ENCODE data around the gene APOB.

The APOB gene

DNA sequence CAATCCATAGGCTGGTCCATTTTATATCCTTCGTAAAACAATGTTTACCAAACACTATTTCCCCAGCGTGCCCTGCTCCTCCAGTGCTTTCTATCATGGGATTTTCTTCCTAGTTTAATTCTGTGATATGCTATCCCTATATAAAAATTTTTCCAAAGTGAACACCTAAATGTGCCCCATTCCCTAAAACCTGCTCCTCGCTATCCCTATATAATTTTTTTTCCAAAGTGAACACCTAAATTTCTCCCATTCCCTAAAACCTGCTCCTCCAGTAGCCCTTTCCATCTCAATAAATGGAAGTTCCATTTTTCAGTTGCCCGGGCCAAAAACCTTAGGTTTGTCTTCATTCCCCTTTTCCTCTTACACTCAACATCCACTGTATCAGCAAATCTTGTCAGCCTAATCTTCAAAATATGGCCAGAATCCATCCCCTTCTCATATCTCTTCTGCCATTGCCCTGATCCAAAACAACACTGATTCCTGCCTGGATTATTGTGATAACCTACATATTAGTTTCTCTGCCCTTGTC is 26.1 kb downstream of the APOB start:
- DNase-seq (ENCODE audit: low read depth, low spot score), result no peak

DNA sequence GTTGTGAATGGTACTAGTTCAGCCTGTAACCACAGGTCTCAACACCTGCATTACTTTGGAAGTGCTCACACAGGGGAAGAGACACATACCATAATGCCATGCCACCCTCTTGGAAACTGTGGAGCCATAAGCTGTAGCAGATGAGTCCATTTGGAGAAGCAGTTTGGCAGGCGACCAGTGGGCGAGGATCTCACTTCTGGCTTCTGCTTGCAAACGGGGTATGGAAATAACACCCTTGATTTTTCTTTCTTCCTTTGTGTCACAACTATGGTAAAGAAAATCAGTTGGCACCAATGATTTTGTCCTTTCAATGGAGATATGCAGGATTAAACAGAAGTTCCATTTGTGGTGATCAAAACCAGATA is 28.6 kb downstream of the APOB start:
- no peak for DNase-seq (ENCODE audit: low read depth, low spot score)

DNA sequence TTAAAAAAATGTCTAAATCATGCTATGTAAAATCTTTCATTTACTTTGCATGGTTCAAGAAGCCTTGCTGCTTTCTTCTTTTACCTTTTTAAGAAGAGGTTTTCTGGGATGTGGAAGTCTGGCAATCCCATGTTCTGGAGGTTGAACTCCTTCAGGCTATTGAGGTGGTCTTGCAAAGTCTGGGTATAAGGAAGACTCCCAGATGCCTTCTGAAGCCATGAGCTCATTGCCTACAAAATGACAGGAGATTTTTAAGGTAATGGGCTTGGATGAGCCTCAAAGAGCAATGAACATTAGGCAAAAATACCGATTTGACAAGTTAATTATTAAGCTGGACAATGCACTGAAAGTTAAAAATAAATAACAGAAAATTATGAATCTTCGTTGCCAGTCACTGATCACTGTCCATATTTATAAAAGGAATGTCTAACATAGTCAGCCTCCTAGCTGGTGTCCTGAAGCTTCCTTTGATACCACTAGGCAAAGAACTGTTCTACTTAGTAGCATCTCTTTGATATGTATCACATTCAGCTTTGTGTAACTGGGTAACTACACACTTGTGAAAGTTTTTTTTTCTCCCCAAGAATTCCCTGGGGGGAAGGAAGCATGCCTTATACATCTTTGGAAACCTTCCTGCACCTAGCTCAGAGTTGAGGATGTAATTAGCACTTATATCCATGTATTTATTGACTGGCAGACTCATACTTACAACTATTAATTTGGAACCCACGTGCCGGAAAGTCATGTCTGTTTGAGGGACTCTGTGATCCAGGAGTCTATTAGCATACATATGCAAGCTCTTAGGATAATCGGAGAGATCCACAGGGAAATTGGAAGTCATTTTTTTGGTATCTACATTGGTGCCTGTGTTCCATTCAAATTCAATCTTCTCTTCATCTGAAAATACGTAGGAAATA is 29.3 kb downstream of the APOB start:
- DNase-seq (ENCODE audit: low read depth, low spot score), result no peak

DNA sequence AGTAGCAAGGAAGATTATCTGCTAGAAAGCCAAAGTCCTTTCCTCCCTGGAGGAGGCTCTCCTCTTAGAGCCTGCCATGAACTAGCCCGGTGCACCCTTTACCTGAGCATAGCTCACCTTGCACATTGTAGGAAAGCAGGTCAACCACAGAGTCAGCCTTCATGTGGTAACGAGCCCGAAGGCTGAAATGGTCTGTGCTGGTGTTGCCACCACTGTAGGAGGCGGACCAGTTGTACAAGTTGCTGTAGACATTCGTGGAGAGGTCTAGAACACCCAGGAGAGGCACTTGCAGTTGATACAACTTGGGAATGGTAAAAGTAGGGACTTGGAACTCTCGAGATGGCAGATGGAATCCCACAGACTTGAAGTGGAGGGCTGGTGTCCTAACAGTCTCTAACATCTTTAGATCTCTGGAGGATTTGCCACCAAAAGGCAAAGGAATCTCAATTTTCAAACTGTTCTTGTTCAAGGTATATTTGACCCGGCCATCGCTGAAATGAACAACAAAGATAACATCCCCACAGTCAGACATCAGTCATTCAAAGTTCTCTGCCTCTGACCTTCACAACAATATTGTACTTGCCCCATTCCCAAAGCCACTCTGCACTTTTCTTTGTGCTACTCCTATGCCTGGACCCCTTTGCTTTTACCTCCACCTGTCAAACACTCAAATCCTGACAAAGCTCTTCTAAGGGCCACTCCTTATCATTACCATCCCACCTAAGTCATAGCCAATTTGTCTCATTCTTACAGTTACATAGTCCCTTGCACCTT is 30.6 kb downstream of the APOB start:
- no peak for DNase-seq (ENCODE audit: low read depth, low spot score)

DNA sequence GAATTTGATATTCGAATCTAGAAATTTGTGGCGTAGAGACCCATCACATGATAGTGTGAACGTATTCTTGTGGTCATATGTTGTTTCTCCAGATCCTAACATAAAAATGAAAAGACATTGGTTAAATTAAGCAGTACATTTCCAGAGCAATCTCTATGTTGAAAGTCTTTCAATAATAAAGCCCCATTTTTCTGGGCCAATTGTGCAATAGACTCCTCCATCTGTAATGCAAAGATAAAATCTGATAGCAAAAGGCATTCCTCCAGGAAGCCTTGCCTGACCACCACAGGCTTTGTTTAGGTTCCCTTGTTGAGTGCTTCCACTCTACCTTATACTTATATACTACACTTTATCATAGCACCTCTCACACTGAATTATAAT is 31.3 kb downstream of the APOB start:
- no peak for DNase-seq (ENCODE audit: low read depth, low spot score)

DNA sequence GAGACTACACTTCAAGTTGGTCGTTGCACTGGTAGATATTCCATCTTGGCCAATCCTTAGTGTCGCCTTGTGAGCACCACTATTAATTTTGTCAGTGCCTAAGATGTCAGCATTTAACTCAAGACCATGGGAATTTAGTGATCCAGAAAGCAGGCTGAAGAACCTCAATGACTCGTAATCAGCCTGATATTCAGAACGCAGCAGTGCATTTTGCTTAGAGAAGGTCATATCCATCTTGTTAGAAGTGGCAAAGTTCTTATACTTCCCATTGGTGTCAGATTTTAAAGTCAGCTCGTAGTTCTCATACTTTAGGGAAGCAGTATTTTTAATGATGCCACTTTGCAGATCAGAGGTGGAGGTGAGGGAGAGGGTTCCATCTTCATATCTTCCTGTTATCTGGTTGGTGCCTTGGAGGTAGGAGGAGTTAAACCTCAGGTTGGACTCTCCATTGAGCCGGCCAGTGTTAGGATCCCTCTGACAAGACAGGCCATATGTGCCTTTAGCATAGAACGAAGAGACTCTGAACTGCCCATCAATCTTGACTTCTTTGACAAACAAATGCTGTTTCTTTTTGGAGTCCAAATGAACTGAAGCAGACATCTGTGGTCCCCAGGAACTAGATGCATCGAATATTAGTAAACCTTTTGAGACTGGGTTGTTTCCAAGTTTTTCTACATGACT is 31.9 kb downstream of the APOB start:
- no peak for DNase-seq (ENCODE audit: low read depth, low spot score)

DNA sequence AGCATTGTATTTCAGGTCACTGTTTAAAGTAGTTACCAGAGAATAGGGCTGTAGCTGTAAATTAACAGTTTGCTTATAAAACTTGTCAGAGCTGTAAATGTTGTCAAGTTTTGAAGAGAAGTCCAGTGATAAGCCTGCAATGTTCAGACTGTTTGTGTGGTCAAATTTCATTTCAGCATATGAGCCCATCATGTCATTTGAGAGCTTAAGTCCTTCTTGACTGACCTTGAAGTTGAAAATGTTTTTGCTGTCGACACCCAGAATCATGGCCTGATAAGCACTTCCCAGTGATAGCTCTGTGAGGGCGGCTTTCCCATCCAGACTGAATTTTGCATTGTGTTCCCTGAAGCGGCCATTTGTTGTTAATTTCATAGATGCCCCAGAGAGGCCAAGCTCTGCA is 32.4 kb downstream of the APOB start:
- DNase-seq (ENCODE audit: low read depth, low spot score), result no peak

DNA sequence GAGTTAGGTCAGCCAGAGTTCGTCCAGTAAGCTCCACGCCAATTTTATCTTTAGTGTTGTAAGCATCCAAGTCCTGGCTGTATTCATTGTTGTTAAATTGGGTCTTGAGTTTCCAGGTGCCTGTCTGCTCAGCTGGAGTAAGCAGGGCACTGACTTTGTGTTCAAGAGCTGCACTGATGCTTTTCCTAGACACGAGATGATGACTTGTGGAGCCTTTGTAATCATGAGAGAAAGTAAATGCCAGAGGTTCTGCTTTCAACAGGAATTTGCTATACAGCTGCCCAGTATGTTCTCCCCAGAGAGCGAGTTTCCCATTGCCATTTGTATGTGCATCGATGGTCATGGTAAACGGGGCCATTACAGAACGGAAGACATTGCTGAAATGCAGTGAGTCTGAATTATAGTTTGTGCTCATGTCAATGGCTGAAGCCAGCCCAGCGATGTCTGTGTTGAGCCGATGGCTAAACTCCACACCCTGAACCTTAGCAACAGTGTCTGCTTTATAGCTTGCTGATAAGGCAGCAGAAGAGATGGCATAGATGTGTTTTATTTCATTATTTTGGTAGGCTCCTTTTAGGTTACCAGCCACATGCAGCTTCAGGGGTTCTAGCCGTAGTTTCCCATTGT is 32.9 kb downstream of the APOB start:
- DNase-seq (ENCODE audit: low read depth, low spot score), result no peak

DNA sequence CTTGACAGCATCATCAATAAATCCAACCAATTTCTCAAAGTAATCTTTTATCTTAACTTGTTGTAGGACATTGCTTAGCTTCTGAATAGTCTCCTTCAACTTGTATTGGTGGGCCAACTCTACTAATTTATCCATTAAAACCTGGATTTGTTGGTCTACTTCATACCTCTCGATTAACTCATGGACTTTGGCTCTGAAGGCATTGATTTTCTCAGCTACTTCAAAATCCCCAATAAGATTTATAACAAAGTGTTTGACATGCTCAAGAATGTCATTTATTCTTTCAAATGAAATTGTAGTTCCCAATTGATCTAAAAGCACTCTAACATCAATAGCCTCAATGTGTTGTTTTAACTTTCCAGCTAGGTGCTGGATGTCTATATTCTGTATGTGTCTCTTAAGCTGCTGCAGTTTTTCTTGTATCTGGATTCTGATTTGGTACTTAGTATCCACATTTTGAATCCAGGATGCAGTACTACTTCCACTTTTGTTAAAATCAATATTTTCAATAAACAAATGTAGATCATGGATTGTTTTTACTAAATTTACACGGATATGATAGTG is 34.1 kb downstream of the APOB start:
- DNase-seq (ENCODE audit: low read depth, low spot score), result no peak

DNA sequence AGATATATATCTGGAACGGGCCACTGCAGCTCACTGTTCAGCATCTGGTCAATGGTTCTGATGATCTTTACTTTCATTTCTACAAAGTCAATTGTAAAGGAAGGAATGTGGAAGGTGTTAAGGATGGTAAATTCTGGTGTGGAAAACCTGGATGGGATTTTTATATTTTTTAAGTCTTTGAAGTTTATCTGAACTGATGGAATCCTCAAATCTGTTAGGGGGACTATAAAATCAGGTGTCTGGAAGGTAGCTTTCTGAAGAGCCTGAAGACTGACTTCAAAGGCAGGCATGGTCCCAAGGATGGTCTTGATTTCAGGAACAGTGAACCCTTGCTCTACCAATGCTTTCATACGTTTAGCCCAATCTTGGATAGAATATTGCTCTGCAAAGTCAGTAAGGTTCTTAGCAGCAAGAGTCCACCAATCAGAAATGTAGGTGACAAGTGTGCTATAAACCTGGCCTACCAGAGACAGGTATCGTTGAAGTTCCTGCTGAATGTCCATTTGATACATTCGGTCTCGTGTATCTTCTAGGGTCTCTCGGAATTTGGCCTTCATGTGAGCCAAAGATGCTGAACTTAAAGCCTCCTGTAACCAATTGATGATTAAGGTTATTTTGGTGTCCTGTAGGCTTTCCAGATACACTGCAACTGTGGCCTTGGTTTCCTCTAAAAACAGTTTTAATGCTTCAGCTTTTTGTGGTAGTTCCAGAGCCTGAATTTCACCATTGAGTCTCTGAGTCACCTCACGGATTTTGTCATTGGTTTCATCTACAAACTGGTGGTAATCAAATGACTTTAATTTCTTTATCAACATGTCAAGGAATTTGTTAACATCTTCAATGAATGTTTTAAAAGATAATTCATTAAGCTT is 34.8 kb downstream of the APOB start:
- no peak for DNase-seq (ENCODE audit: low read depth, low spot score)

DNA sequence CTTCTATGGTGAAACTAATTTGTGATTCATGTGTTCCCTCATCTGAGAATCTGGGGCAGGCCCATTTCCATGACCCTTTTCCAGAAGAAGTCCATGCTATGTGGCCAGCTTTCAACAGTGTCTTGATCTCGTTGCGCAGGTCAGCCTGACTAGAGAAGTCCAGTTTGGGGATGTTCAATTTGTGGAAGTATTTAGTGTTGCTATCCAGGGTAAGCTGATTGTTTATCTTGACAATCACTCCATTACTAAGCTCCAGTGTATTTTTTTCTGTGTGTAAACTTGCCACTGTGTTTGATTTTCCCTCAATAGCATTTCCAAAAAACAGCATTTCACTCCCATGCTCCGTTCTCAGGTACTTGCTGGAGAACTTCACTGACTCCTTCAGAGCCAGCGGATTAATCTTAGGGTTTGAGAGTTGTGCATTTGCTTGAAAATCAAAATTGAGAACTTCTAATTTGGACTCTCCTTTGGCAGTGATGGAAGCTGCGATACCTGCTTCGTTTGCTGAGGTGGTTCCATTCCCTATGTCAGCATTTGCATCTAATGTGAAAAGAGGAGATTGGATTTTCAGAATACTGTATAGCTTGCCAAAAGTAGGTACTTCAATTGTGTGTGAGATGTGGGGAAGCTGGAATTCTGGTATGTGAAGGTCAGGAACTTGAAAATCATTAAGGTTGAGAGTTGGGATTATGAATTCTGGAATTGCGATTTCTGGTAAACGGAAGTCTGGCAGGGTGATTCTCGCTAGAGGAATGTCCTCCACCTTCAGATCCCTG is 35.7 kb downstream of the APOB start:
- no peak for DNase-seq (ENCODE audit: low read depth, low spot score)

DNA sequence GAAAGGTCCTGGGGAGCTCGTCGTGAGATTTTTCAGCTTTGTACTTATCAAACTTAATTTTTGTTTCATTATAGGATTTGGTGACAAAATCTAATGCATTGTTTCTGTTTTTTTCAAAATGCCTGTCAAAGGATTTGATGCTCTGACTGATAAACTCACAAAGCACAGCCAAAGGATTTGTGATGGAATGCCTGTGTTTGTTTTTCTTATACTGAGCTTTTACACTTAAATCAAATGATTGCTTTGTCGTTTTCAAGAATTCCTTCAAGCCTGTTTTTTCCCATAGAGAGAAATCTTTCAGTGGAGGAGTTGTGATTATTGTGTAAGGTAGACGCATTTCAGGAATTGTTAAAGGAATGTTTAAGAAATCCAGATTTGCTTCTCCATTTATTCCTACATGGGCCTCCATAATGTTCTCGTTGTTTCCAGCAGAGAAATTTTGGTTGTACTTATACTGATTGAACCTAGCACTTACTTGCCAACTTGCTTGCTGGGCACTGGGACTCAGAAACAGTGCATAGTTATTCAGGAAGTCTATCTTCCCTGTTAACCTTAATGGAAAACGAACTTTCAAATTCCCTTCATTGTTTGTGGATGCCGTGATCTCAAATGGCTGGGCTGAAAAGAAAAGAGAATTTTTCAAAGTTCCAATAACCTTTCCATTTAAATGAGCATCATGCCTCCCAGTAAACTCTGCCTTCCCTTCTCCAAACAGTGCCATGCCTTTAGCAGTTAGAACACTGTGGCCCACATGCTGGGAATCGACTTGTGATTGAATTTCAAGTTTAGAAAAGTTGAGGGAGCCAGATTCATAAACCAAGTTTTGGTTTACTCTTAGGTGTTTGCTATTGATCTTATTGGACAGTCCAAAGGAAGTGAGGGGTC is 36.5 kb downstream of the APOB start:
- no peak for DNase-seq (ENCODE audit: low read depth, low spot score)

DNA sequence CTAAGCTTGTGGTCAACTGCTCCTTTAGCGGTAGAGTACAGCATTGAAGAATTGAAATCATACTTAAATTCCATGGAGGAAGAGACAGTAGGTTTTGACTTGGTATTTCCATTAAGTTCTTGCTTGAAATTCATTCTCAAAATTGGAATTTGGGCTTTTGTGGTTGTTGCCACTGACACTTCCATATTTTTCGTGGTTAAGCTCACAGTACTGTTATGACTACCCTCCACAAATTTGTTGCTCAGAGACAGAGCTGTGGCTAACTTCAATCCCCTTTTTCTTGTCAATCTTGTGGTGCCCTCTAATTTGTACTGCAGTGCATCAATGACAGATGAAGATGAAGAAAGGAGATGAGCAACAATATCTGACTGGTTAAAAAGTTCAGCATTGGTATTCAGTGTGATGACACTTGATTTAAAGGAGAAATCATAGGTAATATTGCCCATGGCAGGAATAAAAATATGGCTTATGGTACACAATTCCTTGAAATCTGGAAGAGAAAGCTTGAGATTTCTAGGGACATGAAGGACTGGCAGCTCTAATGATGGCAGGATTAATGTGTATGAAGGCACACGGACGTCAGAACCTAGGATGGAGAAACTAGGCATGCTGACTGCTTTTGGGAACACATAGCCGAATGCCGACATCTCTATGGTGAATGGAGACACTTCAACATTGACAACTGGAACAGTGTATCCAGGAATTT is 37.3 kb downstream of the APOB start:
- DNase-seq (ENCODE audit: low read depth, low spot score), result no peak

DNA sequence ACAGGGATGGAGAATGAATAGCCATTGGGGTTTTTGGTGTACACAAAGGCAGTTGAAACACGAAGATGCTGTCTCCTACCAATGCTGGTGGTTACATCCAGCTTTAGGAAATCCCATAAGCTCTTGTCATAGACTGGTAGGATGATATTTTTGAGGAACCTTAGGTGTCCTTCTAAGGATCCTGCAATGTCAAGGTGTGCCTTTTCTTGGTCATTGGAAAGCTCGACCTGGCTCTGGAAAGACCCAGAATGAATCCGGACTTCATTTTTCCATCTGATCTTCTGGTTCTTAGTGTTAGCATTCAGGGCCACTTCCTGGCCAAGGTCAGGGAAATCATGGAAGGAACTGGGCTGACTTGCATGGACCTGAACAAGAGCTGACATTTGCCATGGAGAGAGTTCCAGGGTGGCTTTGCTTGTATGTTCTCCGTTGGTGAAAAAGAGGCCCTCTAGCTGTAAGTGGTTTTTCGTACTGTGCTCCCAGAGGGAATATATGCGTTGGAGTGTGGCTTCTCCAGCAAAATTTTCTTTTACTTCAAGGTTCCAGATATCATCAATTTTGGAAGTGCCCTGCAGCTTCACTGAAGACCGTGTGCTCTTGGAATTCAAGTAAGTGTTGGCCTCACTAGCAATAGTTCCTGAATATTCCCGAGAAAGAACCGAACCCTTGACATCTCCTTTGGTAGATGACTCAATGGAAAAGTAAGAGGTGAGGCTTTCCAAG is 38.0 kb downstream of the APOB start:
- no peak for DNase-seq (ENCODE audit: low read depth, low spot score)

DNA sequence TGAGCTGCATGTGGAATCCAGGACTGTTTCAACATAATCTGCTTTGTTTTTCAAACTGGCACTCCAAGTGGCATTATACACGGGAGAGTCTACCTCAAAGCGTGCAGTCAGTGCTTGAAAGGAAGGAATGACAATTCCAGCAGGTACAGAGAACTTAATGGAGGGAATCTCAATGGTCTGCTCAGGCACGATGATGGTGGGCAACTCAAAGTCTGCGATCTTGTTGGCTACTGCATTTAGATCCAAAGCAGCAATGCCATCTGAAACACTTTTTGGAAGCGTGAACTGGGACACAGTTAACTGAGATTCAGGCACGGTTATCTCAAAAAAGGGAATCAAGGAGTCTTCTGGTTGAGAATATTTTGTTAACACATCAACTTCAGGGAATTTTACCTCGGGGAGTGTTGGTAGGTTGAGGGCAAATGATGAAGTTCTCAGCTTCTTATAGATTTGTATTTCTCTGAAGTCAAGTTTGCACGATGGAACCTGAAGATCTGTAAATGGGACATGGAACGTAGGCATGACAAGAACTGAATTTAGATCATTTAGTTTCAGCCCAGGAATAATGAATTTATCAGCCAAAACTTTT is 38.7 kb downstream of the APOB start:
- DNase-seq (ENCODE audit: low read depth, low spot score), result no peak

DNA sequence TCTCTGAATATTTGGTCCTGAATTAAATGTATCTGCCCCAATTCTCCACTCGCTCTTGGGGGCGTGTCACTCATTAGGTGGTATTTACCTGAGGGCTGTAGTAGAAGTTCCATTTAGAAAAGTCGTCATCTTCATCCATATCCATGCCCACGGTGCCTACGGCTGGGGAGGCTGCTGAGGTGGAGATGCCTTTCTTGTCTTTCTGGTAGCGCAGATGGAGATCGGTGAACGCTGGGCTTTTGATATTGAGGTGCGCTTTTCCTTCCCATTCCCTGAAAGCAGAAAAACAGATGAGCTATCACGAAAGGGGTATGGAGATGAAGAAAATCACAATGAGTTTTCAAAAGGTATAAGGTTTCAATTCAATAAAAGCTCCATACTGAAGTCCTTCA is 39.7 kb downstream of the APOB start:
- no peak for DNase-seq (ENCODE audit: low read depth, low spot score)

DNA sequence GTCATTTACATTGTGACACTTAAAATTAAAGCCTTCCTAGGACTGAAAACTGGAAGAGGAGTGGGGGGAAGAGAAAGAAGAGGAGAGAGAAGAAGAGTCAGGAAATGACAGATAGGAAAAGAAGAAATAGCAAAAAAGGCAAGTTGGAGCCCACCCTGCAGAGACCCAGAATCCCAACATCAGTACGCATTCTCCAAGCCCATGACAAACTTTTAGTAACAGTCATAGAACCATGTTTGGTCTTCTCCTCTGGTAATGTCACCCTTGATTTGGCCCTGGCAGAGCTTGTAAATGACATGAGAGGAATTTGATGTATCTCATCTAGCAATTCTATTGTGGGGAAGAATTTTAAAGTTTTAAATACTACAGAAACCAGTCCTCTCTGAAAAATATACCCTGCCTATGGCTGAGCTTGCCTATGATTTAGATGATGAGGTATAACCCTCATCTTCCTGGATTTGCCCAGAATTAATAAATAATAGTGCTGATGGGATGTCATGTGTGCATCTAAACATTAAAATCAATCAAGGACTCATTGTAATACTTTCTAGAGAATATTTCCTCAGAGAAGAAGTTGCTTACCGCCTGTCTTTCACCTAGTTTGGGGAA is 40.2 kb downstream of the APOB start:
- no peak for DNase-seq (ENCODE audit: low read depth, low spot score)
